Stimulated activated CD8-positive, alpha-beta memory T cell treated with anti-CD3 and anti-CD28 coated beads, Interleukin-15, amount 100 ng/mL, for 1 hour (primary cell): ENCODE results near the gene TPPP2.
"Not testable (repeated sequence)": the region's sequence is repeated elsewhere in the genome, so short reads cannot be mapped to it uniquely, and the experiment has no call there.

Experiments
- DNase-seq: peaks from one replicate; pipeline ENCODE4 v3.0.0-alpha.2; 2020; ENCODE audit warnings: low read depth

TPPP2 gene

DNA sequence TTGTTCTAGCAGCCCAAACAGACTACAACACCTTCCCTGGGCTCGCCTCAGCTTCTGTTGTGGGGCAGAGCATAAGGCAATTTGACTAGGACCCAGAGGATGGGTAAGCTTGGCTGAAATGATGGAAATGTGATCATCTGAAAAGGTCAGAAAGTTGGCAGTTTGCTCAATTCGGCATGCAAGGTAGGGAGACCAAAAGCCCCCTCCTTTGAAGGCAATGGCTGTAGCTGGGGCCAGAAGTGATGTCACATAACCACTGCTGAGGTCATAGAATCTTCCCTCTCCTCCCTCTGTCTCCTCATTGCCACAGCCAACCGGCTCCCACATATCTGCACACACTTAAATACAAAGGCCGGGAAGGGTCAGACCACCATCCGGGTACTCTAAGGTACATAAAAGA lies at the start of gene TPPP2:
TPPP2 (plus strand) TSS at position 301 of the 400 bp plus-strand sequence. CDS start 365 bp downstream, outside the sequence.
- DNase-seq, result no peak

DNA sequence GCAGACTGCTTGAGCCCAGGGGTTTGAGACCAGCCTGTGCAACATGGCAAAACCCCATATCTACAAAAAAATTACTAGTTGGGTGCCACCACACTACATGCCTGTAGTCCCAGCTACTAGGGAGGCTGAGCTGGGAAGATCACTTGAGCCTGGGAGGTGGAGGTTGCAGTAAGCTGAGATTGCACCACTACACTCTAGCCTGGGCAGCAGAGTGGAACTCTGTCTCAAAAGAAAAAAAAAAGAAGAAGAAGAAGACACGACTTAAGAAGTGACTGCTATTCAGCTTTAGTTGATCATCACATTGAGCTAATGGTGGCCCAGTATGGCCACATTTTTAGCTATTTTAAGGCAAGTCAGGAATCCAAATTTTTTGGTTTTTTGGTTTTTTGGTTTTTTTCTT lies 49.1 kb upstream of the TPPP2 start:
- no peak for DNase-seq

DNA sequence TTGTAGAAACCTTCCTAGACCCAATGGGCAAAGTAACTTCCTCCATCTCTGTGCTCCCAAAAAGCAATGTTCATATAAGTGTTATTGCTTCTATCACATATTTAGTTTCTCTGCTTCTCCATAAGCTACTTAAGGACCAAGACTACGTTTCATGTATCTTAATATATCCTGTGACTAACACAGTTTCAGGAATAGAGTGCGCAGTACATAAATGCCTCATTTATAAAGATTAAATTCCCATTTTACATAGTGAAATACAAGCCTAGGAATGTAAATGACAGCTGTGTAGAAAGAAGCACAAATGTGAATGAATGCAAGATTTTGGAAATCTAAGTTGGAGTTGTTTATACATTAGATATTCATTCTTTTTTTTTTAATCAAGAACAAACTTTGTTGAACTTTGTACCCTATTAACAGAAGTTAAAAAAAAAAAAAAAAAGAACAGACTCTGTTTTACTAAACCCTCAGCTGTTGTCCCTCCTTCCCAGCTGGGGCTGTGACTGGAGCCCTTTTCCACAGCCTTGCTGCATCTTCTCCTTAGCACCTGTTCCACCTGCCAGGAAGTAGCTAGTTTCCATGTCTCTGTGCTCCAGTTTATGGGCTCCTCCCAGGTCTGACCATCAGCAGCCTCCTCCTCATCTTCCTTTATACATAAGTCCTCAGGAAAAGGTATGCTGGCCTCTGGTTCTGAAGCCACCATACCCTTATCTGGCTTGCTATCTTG lies 47.2 kb upstream of the TPPP2 start:
- no peak for DNase-seq

DNA sequence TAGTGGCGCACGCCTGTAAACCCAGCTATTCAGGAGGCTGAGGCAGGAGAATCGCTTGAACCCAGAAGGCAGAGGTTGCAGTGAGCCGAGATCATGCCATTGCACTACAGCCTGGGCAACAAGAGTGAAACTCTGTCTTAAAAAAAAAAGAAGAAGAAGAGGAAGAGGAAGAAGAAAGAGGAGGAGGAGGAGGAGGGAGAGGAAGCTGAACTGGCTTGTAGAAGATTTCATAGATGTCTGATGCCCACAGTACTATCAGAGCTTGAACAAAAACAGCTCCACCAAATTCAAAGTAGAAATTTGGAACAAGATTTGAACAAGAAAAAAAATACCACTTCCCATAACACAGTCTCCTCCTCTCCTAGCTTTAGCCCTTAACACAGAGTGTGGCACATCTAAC lies 44.4 kb upstream of the TPPP2 start:
- not testable (repeated sequence) for DNase-seq

DNA sequence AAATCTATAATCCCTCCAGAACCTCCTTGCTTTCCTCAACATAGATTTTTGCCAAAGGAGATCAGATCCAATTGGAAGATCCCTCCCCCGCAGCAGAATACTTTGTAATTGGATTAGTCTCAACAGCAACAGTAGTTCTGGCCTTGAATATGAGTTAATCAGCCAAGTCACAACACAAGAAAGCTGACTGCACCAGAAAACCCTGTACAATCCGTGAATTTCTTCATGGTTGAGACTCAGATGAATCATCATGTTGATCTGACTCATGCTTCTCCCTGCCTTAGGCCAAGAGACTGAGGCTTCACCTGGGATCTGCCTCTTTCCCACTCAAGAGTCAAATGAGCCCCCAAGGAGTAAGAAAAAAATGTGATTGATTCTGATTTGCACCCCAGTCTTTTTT lies 43.2 kb upstream of the TPPP2 start:
- DNase-seq, result no peak

DNA sequence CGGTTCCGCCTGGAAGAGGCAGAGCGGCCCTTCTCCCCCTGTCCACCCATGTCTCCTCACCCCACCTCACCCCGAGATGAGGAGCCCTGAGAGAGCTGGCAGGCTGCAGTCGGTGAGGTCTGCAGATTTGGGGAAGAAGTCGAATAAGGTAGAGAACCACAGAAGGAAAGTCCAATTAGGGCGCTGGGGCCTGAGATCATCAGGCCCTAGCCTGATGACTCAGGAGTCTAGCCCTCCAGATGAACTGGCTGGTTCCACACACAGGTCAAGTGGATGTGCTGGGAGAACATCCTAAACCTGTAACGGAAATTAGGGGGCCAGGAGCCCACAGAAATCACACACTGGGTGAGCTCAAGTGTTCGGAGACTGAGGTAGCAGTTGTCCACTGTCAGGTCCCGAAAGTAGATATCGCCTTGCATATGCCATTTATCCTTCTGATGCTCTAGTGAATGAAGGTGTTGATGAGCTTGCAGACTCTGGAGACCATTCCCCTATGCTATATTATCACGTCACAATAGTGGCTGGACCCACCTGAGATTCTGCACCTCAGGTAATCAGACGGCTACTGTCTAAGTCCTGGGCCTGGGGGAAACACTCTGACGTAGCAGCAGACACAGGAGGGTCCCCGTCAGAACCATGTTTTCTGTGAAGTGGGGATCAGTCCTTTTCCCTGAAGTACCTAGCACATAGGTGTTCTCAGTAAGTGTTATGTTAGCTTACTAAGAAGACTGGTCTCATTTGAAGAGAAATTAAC lies 41.1 kb upstream of the TPPP2 start:
- no peak for DNase-seq

DNA sequence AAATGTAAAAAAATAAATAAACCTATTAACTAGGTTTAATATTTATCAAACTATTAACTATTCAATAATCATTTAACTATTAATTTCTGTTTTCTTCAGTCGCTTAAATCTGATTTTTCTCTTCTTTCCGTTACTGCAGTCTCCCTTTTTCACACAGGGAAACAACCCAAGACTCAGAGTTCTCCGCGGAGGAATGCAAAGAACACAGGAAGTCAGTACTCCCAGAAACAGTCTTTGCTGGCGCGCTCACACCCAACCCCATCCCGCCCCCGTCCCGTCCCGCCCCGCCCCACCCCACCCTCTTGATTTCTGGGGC lies 40.6 kb upstream of the TPPP2 start:
- DNase-seq, result no peak

DNA sequence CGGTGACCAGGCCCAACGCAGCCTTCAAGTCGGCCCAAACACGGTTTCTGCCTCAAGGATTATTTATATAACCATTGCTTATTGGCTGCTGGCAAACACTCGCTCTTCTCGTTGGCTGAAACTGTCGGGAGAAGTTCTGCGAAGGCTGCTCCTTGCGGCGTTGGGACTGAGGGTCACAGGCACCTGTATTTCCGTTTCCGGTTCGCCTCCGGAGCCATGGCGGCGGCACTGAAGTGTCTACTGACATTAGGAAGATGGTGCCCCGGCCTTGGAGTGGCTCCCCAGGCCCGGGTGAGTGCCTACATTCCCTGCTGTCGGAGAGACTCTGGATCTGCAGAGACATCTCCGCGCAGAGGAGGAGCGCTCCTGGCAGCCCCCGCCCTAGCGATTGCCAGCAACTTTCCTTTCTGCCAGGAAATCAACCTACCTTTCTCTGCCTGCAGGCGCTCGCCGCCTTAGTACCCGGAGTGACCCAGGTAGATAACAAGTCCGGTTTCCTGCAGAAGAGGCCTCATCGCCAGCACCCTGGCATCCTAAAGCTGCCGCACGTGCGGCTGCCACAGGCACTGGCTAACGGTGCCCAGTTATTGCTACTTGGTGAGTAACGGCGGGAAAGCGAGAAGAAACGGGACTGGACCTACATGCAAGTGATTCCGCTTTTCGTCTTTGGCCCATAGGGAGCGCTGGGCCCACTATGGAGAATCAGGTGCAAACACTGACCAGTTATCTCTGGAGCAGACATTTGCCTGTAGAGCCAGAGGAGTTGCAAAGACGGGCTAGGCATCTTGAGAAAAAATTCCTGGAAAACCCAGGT lies 40.0 kb upstream of the TPPP2 start, which contains the start of gene METTL17:
METTL17 (plus strand) TSS at position 194 of the 814 bp plus-strand sequence; CDS start at position 217, 23 bp downstream.
- peak; percentile 62 for DNase-seq

DNA sequence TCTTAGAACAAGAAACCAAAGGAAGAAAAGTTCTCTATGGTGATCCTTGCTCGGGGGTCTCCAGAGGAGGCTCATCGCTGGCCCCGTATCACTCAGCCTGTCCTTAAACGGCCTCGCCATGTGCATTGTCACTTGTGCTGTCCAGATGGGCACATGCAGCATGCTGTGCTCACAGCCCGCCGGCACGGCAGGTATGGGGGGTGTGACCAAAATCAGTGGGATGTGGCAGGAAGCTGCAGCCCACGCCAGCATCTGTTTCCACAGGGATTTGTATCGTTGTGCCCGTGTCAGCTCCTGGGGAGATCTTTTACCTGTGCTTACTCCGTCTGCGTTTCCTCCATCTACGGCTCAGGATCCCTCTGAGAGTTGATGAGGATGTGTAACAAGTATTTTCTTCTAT lies 33.5 kb upstream of the TPPP2 start:
- no peak for DNase-seq

DNA sequence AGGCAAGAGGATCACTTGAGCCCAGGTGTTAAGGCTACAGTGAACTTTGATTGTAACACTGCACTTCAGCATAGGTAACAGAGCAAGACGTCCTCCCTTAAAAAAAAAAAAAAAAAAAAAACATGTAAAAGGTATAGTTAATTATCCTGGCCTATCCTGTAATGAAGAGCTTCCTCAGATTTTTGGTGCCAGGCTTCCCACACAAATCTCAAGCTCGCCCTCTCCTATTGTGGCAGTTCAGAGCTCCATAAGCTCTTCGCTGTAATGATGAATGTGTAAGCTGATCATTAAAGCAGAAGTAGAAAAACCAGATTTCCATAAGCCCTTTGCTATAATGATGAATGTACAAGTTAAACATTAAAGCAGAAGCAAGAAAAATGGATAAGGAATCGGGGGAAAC lies 32.9 kb upstream of the TPPP2 start:
- DNase-seq, result no peak

DNA sequence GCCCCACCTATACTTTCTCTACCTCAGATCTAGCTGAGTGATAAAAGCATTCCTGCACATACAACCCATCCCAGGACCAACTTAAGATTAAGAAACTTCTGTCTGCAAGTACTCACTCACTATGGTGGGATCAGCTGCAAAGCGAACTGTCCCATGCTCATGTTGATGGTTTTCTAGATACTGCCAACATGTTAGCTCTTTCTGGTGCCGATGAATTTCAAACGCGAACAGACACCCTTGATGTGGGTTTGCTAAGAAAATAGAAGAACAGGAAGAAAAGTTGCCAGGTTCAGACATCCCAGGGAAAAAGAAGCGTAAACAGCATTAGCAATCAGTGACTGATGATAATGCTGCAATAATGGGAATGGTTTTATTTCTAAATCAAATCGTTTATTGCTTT lies 32.5 kb upstream of the TPPP2 start:
- DNase-seq, result no peak

DNA sequence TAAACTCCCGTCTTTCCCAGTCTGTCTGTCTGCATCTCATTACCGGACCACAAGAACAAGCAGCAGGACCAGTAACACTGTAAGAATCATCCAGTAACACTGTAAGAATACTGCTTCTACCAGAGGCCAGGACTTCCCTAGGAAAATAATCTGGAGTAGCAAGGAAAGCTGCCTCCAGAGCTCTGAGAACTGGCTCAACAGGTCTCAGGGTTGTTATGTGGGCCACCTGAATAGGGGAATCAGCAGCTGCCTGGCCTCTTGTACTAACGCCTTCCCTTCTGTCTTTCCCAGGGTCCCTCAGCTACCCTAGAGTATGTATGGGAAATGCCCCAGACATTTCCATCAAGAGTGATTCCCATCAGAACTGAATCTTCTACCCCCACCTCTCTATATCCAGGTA lies 31.9 kb upstream of the TPPP2 start:
- DNase-seq, result no peak

DNA sequence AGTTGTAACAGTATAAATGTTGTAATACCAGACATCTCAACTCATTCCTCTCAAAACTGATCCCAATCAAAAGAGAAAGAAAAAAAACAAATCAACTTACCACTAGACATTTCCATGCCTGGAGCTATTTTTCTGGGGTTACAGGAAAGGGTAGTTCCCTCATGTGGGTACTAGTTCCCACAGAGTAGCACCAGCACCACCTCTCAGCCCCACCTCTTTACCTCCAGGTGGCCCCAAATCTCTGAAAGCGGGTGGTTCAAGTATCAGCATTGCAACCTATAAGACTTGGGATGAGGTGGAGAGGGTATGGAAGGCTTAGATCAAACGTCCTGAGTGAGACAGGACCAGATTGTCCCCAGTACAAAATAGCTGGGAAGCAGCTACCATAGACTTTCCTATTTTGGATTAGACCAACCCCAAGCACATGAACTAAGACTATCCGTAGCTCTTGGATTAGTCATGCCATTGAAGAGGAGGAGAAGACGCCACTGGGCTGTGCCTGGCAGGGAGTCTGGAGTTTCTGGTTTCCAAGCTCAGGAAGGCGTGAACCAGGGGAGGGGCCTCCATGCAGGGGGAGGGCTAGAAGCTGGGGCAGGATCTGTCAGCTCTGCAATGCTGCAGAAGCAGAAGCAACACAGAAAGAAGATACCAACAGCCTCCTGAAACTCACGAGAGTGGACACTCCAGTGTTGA lies 31.2 kb upstream of the TPPP2 start, which contains the start of gene SLC39A2:
SLC39A2 (plus strand) TSS at position 620 of the 693 bp plus-strand sequence. CDS start 154 bp downstream, outside the sequence.
- DNase-seq, result no peak

DNA sequence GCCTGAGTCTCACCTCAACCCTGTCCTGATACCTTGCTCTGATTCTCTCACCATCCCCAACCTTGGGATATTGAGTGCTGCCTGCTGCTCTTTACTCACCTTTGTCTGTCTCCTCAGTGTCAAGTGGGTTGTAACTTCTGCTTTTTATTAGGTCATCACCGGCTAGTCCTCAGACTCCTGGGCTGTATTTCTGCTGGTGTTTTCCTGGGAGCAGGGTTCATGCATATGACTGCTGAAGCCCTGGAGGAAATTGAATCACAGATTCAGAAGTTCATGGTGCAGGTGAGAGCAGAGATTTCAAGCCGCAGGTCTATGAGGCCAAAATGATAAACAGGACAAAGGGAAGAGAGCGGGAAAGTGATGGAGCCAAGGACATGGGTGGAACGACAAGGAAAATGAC lies 30.4 kb upstream of the TPPP2 start:
- DNase-seq, result no peak

DNA sequence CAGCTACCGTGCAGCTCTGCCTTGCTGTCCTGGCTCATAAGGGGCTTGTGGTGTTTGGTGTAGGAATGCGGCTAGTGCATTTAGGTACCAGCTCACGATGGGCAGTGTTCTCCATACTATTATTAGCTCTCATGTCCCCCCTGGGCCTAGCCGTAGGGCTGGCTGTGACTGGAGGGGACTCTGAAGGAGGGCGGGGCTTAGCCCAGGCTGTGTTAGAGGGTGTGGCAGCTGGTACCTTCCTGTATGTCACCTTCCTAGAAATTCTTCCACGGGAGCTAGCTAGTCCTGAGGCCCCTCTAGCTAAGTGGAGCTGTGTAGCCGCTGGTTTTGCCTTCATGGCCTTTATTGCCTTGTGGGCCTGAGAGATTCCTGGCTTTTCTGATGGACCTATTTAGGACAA lies 28.8 kb upstream of the TPPP2 start:
- DNase-seq, result no peak

DNA sequence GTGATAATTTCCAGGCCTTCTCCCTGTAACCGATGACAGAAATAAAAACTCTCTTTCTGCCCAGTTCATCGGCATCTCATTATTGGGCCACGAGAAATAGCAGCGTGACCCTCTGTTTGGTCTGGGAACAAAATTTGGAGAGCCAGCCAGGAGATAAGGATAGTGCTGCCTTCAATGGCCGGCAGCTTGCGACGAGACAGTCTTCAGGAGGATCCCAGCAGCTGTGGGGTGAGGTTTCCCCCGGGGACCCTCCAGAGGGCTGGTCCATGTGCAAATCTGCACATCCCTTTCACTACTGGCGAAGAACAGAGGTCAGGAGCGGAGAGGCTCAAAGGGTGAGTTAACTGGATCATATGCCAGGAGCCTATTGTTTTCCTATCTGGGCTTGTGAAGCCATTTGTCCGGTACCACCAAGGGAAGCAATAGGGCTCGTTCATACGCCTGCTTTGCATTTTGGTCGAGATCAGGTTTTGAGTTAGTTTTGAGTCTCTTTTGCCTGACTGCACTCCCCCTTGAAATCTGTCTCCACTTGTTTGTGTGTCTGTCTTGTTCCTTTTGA lies 26.1 kb upstream of the TPPP2 start:
- no peak for DNase-seq

DNA sequence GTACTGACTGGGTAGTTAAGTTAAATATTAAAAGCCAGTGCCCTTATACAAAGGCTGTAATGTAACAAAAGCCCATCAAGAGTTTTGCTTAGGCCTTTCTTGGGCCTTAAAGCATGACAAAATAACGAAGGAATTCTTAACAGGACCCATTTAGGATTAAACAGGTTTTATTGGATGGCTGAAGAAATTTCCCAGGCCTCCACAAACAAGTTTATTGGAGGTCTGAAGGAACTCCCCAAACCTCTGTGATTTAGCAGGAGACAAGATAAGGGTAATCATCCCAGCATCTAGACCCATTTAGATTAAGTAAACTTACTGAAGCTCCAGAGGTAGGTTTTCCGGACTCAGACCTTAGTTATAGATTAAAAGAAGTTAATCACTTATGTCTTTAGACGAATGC lies 20.3 kb upstream of the TPPP2 start:
- not testable (repeated sequence) for DNase-seq

DNA sequence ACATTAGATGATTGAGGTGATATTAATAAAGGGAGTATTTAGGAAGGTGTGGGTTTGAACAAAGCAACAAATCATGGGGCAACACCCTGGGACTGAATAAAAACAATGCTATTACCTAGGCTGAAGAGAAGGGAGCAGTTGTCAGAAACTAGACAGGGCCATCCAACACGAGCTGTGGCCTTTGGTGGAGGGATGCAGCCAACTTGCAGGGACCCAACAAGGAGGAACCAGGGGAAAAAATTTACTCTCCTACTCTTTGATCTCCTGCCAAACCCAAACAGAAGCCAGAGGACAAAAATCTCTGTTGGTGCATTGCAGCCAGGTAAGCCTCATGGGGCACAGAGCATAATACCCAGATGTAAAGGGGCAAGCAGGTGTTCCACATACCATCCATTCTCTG lies 18.9 kb upstream of the TPPP2 start:
- DNase-seq, result no peak

DNA sequence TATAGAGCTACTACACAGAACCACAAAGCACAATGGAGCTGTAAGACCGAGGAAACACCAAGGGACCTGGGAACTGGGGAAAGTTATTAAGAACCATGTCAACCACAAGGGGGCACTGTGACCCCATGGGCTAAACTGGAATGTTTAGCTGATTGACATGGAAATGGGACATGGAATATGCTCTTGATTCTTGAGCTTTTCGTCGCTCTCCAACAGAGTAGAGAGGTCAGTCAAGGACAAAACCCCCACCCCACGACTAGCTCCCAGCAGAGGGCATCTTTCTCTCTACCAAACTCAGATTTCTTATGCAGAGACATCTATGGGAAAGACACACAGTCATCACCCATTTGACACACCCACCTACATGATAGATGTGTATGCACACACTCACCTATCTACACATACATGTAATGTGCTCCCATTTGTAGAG lies 15.2 kb upstream of the TPPP2 start:
- peak; percentile 78 for DNase-seq

DNA sequence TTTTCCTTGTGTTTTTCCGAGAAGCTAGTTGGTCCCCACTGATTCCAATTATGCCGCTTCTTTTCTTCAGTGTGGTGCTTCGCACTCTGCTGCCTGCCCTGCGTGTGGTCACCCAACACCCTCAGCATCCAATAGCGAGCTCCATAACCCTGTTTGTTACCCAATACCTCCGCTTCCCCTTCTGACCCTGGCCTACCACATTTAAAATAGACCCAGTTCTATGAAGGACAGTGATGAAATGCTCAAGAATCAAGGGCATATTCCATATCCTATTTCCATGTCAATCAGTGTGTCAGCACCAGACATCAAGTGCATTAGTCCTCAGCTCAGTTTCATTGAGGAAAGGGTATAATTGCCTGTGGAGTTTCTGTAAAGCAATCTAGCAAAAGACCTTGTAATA lies 14.7 kb upstream of the TPPP2 start:
- DNase-seq, result no peak

DNA sequence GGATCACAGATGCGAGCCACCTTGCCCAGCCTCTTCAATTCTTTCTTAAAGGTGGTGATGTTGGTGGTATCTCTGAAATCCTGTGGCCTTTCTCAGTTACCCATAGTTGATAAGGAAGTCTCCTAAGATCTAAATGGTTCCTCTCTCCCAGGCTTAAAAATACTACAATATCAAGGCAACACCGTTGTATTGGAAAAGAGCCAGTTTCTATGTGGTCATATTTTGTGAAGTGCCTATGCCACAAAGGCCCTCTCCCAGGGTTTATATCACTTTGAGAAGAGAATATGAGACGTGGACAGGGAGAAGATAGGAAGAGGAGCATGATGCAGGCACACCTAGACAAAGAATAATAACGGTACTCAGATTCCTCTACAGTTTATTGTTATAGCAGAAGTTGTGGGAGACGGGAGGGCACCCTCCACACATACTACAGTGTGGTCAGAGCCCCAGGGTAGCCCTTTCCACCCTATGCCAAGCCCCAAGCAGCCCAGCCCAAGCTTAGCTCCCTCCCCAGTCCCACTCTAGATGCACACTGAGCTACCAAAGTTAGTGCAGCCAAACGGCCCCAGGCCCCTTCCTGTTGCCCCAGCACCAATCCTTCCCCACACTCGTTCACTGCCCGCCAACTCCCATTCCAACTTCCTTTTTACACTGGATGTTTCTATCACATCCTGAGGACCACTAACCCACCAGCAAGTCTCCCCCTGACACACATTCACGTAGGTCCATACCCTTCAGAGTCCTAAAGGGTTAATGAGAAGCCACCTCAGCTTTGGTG lies 13.4 kb upstream of the TPPP2 start:
- DNase-seq, result no peak
